ENCODE results near the gene FAIM2. TPM values are rescaled to one million over a fixed set of nuclear protein-coding genes. Genes with fewer than 3 reads are reported as not detected.

The FAIM2 gene
- total RNA-seq (under 1 TPM; 0.39 to 0.44 TPM), polyA plus RNA-seq (0.72 TPM)

- peak in 3 of 5 donors; percentile 25 to 57 (median 44) for DNase-seq
- ChIA-PET CTCF (interaction anchor here (0.8 kb wide), 1 partner anchor 24 kb away, joined by 3 read pairs; no protein-coding TSS in a partner anchor), POLR2A (no interaction called here)
- Histone ChIP-seq H3K4me3 (ENCODE audit: low read length) (no peak within 1 kb of the TSS), H3K9me3 (ENCODE audit: low read length) (no peaks in the 10 kb centered on the region), H3K27ac (ENCODE audit: low read depth, low read length) (no peak within 1 kb of the TSS), H3K36me3 (ENCODE audit: insufficient read depth, low read length) (no peaks in the 10 kb centered on the region), H3K4me1 (ENCODE audit: insufficient read depth, low read length) (no peaks in the 10 kb centered on the region), H3K27me3 (ENCODE audit: insufficient read depth, low read length, poor library complexity, severe bottlenecking) (no peaks in the 10 kb centered on the region)
- H3K4me3 Mint-ChIP-seq: peak within 1 kb of the TSS; percentile 39 to 87 (median 80)
- H3K27ac Mint-ChIP-seq: peak within 1 kb of the TSS in 3 of 8 donors; percentile 13 to 89 (median 77)
- no peaks in the 10 kb centered on the region for H3K9me3 Mint-ChIP-seq
- H3K27me3 Mint-ChIP-seq: peaks cover 1 to 26% of the 10 kb centered on the region in 2 donors
- peaks cover 8 to 16% (median 9%) of the 10 kb centered on the region in 3 donors for H3K4me1 Mint-ChIP-seq
- H3K36me3 Mint-ChIP-seq: peaks cover 0 to 5% (median 0%) of the 10 kb centered on the region in 3 donors
These were observed at the start of gene FAIM2 for GRCh38 chr12:49903700-49904423. TSS of gene FAIM2 (minus strand) at chr12:49903900. CDS start at chr12:49903792, 108 bp downstream.

GRCh38 chr12:49953151-49953550 is 49.5 kb upstream of the FAIM2 start:
- peaks cover 23% of the 10 kb centered on the region for H3K27me3 ChIP-seq (ENCODE audit: insufficient read depth, low read length, poor library complexity, severe bottlenecking)
- Mint-ChIP-seq H3K27me3 (peaks cover 27 to 57% of the 10 kb centered on the region in 2 donors), H3K9me3 (no peaks in the 10 kb centered on the region), H3K4me3 (no peak overlapping the region), H3K4me1 (peaks cover 0 to 3% (median 0%) of the 10 kb centered on the region in 3 donors), H3K36me3 (no peaks in the 10 kb centered on the region), H3K27ac (no peak overlapping the region)
- H3K4me3 ChIP-seq (ENCODE audit: low read length): no peak overlapping the region
- H3K4me1 ChIP-seq (ENCODE audit: insufficient read depth, low read length): no peaks in the 10 kb centered on the region
- H3K9me3 ChIP-seq (ENCODE audit: low read length): no peaks in the 10 kb centered on the region
- DNase-seq: no peak
- no peaks in the 10 kb centered on the region for H3K36me3 ChIP-seq (ENCODE audit: insufficient read depth, low read length)
- no peak overlapping the region for H3K27ac ChIP-seq (ENCODE audit: low read depth, low read length)
- ChIA-PET POLR2A (no interaction called here), CTCF (interaction anchor here (1.4 to 4.0 kb wide), 2 partner anchors 8 to 14 kb away, joined by 3 to 24 read pairs; no protein-coding TSS in a partner anchor)

GRCh38 chr12:49952391-49953055 is 48.8 kb upstream of the FAIM2 start:
- Histone ChIP-seq H3K36me3 (ENCODE audit: insufficient read depth, low read length) (no peaks in the 10 kb centered on the region), H3K27me3 (ENCODE audit: insufficient read depth, low read length, poor library complexity, severe bottlenecking) (peaks cover 19% of the 10 kb centered on the region), H3K4me3 (ENCODE audit: low read length) (no peak overlapping the region), H3K4me1 (ENCODE audit: insufficient read depth, low read length) (no peaks in the 10 kb centered on the region), H3K27ac (ENCODE audit: low read depth, low read length) (no peak overlapping the region), H3K9me3 (ENCODE audit: low read length) (no peaks in the 10 kb centered on the region)
- ChIA-PET POLR2A (no interaction called here), CTCF (interaction anchor here (1.4 to 4.0 kb wide), 2 partner anchors 7 to 15 kb away, joined by 3 to 24 read pairs; no protein-coding TSS in a partner anchor)
- Mint-ChIP-seq H3K27me3 (peaks cover 25 to 56% of the 10 kb centered on the region in 2 donors), H3K27ac (no peak overlapping the region), H3K4me1 (peaks cover 0 to 3% (median 0%) of the 10 kb centered on the region in 3 donors), H3K9me3 (no peaks in the 10 kb centered on the region), H3K36me3 (no peaks in the 10 kb centered on the region), H3K4me3 (no peak overlapping the region)
- DNase-seq: no peak

- Mint-ChIP-seq H3K4me3 (no peak overlapping the region), H3K9me3 (no peaks in the 10 kb centered on the region), H3K4me1 (peaks cover 0 to 3% (median 0%) of the 10 kb centered on the region in 3 donors), H3K27ac (peak overlapping the region in 1 of 8 donors; percentile 39), H3K27me3 (peaks cover 21 to 47% of the 10 kb centered on the region in 2 donors), H3K36me3 (no peaks in the 10 kb centered on the region)
- Histone ChIP-seq H3K27ac (ENCODE audit: low read depth, low read length) (no peak overlapping the region), H3K36me3 (ENCODE audit: insufficient read depth, low read length) (no peaks in the 10 kb centered on the region), H3K4me3 (ENCODE audit: low read length) (no peak overlapping the region), H3K9me3 (ENCODE audit: low read length) (no peaks in the 10 kb centered on the region), H3K4me1 (ENCODE audit: insufficient read depth, low read length) (no peaks in the 10 kb centered on the region), H3K27me3 (ENCODE audit: insufficient read depth, low read length, poor library complexity, severe bottlenecking) (peaks cover 13% of the 10 kb centered on the region)
- no peak for DNase-seq
- ChIA-PET CTCF (no interaction called here), POLR2A (no interaction called here)
These were observed 47.9 kb upstream of the FAIM2 start for GRCh38 chr12:49951411-49952240.

GRCh38 chr12:49950273-49951251 is 46.9 kb upstream of the FAIM2 start, which contains the start of gene AQP2:
TSS of gene AQP2 (plus strand) at chr12:49950737. CDS start at chr12:49950831, 94 bp downstream.
- peaks cover 3 to 7% (median 6%) of the 10 kb centered on the region in 3 donors for H3K4me1 Mint-ChIP-seq
- H3K36me3 ChIP-seq (ENCODE audit: insufficient read depth, low read length): no peaks in the 10 kb centered on the region
- H3K27ac Mint-ChIP-seq: peak within 1 kb of the TSS in 1 of 8 donors; percentile 19
- H3K27me3 ChIP-seq (ENCODE audit: insufficient read depth, low read length, poor library complexity, severe bottlenecking): peaks cover 6% of the 10 kb centered on the region
- H3K4me3 Mint-ChIP-seq: no peak within 1 kb of the TSS
- ChIA-PET POLR2A (no interaction called here), CTCF (interaction anchor here (1.2 kb wide), 1 partner anchor 8 kb away, joined by 3 read pairs; no protein-coding TSS in a partner anchor)
- H3K4me3 ChIP-seq (ENCODE audit: low read length): no peak within 1 kb of the TSS
- H3K4me1 ChIP-seq (ENCODE audit: insufficient read depth, low read length): peaks cover 3% of the 10 kb centered on the region
- H3K9me3 ChIP-seq (ENCODE audit: low read length): no peaks in the 10 kb centered on the region
- no peaks in the 10 kb centered on the region for H3K36me3 Mint-ChIP-seq
- H3K27ac ChIP-seq (ENCODE audit: low read depth, low read length): no peak within 1 kb of the TSS
- no peaks in the 10 kb centered on the region for H3K9me3 Mint-ChIP-seq
- no peak for DNase-seq
- peaks cover 19 to 43% of the 10 kb centered on the region in 2 donors for H3K27me3 Mint-ChIP-seq

GRCh38 chr12:49949866-49950265 is 46.2 kb upstream of the FAIM2 start:
- POLR2A ChIA-PET: no interaction called here
- Mint-ChIP-seq H3K36me3 (no peaks in the 10 kb centered on the region), H3K4me3 (no peak overlapping the region), H3K9me3 (no peaks in the 10 kb centered on the region), H3K27me3 (peaks cover 17 to 41% of the 10 kb centered on the region in 2 donors), H3K27ac (no peak overlapping the region), H3K4me1 (peaks cover 6 to 14% (median 12%) of the 10 kb centered on the region in 3 donors)
- H3K9me3 ChIP-seq (ENCODE audit: low read length): no peaks in the 10 kb centered on the region
- DNase-seq: no peak
- no peak overlapping the region for H3K27ac ChIP-seq (ENCODE audit: low read depth, low read length)
- H3K27me3 ChIP-seq (ENCODE audit: insufficient read depth, low read length, poor library complexity, severe bottlenecking): peaks cover 5% of the 10 kb centered on the region
- peaks cover 8% of the 10 kb centered on the region for H3K4me1 ChIP-seq (ENCODE audit: insufficient read depth, low read length)
- CTCF ChIA-PET: interaction anchor here (1.0 to 1.2 kb wide), 2 partner anchors 9 to 17 kb away, joined by 3 read pairs; no protein-coding TSS in a partner anchor
- no peaks in the 10 kb centered on the region for H3K36me3 ChIP-seq (ENCODE audit: insufficient read depth, low read length)
- no peak overlapping the region for H3K4me3 ChIP-seq (ENCODE audit: low read length)
